T-helper 22 cell (primary cell): ENCODE data around the gene APOBR.
"Not testable (repeated sequence)": the region's sequence is repeated elsewhere in the genome, so short reads cannot be mapped to it uniquely, and the experiment has no call there.

Experiments used
- DNase-seq: peaks from one replicate; pipeline ENCODE4 v3.0.0-alpha.2; 2020; ENCODE audit warnings: low read depth

Gene APOBR

GRCh38 chr16:28528463-28528867, 34.0 kb downstream of the APOBR start:
- no peak for DNase-seq

- no peak for DNase-seq
Observed at GRCh38 chr16:28529124-28529523, 34.7 kb downstream of the APOBR start.

- no peak for DNase-seq
Observed at GRCh38 chr16:28531777-28532744, 37.6 kb downstream of the APOBR start.

DNA sequence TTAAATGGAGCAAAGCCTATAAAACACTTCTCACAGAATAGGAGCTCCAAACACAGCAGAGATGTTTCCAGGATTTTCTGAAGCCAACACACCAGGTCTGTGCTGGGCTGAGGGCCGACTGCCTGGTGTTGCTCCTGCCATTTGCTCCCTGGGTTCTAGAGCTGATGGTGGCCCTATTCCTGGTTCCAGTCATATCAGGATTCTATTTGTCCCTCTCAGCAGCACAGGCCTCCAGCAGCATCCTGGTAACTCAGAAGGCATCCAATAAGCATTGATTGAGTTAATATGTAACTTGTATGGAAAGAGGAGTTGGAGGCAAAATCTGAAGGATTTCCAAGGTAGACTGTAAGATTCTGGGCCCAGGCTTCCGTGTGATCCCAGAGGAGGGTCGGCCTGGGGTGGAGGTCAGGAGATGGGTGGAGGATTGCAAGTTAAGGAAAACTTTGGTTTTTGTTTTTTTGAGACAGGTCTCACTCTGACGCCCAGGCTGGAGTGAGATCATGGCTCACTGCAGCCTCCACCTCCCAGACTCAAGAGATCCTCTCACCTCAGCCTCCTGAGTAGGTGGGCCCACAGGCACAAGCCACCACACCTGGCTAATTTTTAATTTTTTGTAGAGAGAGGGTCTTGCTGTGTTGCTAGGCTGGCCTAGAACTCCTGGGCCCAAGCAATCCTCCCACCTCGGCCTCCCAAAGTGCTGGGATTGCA, 38.7 kb downstream of the APOBR start:
- no peak for DNase-seq

DNA sequence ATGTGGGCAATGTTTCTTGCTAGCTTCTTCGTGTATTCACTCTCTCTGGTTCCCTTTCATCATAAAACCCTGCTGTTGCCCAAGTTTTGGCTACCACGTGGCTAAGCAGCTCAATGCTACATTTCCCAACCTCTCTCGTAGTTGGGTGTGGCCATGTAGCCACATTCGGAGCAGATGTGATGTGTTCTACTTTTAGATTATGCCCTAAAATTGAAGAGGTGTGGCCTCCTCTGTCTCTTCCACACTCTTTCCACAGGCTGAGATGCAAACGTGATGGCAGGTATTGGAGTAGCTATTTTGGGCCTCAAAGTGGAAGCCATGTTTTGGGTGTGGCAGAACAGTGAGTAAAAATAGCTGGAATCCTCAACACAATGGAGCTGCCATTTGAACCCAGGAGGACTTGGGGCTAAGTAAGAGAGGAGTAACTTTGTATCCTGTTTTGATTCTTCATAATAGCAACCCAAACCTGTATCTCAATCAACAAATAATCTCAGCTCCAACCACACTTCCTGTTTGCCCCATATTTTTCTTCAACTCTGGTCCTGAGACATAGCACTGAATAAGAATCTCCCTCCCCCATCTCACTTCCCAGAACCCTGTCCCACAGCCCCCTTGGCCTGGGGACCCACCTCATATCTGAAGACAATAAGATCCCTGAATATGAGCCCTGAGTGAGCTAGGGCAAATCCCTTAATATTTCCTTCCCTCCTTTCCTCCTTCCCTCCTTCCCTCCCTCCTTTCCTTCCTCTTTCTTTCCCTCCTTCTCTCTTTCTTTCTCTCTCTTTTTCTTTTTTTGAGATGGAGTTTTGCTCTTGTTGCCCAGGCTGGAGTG, 40.3 kb downstream of the APOBR start:
- no peak for DNase-seq

- DNase-seq, result no peak
Observed at GRCh38 chr16:28537076-28537475, 42.6 kb downstream of the APOBR start.

- DNase-seq, result no peak
Observed at GRCh38 chr16:28537964-28538732, 43.7 kb downstream of the APOBR start.

GRCh38 chr16:28538733-28539596, 44.5 kb downstream of the APOBR start, which contains the start of gene NUPR1:
Gene NUPR1, minus strand, starts transcription at chr16:28538974. Its CDS starts 67 bp downstream, at chr16:28538907.
- DNase-seq, result no peak

GRCh38 chr16:28540346-28540745, 45.9 kb downstream of the APOBR start:
- no peak for DNase-seq

GRCh38 chr16:28542646-28543045, 48.2 kb downstream of the APOBR start:
- DNase-seq, result no peak

- DNase-seq, result no peak
Observed at GRCh38 chr16:28543072-28543471, 48.6 kb downstream of the APOBR start.

DNA sequence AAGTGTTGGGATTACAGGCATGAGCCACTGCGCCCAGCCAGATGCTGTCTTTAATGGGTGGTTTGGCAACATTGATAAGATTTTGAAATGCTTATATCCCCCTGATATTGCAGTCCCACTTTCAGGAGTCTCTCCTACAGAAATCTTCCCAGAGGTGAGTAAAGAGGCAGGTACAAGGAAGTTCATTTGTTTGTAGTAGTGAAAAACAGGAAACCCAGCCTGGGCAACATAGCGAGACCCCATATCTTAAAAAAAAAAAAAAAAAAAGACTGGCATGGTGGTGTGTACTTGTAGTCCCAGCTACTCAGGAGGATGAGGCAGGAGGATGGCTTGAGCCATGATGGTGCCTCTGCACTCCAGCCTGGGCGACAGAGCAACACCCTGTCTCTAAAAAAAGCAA, 50.6 kb downstream of the APOBR start:
- no peak for DNase-seq

- DNase-seq, result not testable (repeated sequence)
Observed at GRCh38 chr16:28545964-28546363, 51.5 kb downstream of the APOBR start.

DNA sequence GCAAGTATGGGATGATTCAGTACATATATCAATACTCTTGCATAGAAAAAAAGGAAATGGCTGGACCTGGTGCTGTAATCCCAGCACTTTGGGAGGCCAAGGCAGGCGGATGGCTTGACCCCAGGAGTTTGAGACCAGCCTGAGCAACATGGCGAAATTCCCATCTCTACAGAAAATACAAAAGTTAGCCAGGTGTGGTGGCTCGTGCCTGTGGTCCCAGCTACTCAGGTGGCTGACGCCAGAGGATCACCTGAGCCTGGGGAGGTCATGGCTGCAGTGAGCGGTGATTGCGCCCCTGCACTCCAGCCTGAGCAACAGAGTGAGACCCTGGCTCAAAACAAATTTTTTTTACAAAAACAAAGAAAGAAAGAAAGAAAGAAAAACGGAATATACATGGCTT, 52.2 kb downstream of the APOBR start:
- no peak for DNase-seq

- no peak for DNase-seq
Observed at GRCh38 chr16:28548306-28548802, 53.9 kb downstream of the APOBR start.
